ENCODE results near the gene PCDH17.
A peak's percentile ranks its signal among the peaks of the same experiment; 100 is the strongest.

Gene PCDH17

GRCh38 chr13:57631596-57632275 is at the start of gene PCDH17:
Gene PCDH17, plus strand, starts transcription at chr13:57631744. Its CDS starts 803 bp downstream, at chr13:57632547.
- no peak for DNase-seq

GRCh38 chr13:57582032-57582431 is 49.5 kb upstream of the PCDH17 start:
- DNase-seq, result no peak

DNA sequence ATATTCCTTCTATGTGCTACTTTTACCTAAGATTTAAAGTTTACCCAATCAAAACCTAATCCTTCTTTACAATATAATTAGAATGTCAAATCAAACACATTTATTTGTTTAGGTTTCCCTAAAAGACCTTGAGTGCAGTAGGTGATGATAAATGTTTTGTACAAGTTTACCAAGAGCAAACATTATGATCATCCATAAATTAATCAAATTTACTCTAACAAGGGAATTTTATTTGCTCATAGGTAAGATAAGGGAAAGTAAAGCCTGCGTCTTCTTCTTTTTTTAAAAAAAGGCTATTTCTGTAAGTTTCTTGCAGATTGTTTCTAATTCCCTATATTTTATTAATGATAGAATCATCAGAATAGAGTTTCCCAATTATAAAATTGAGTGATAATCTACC is 48.0 kb upstream of the PCDH17 start:
- DNase-seq, result no peak

DNA sequence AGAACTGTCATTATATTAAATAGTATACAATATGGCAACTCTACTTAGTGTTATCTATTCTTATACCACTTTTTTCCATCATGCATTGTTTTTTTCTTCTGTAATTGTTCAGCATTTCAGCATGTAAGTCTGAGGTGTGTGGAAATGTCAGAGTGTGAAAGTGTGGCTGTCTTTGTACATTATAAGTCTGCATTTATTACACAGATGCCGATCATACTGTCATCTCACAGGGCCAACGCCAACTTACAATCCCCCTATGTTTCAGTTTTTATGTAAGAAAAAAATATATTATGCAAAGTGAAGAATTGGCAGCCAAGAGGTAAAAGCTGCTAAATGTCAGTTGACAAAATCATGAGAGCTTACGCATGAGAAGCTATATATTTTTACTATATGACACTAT is 42.9 kb upstream of the PCDH17 start:
- DNase-seq, result no peak

DNA sequence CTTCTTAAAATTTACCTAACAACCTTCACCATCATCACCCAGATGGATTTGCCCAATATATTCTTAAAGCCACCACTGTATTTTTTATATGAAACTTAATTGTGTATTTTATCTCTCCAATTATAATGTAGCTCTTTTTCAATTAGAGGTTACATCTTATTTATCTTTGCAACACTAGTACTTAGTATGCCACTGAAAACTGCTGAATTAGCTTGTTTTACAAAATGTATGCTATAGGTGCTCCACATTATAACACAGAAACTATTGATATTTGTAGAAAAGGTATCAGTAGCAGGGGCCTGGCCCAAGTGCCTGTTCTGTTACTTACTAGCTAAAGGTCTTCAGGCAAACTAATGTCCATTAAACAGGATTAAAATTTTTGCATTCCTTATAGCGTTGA is 35.8 kb upstream of the PCDH17 start:
- DNase-seq, result no peak

DNA sequence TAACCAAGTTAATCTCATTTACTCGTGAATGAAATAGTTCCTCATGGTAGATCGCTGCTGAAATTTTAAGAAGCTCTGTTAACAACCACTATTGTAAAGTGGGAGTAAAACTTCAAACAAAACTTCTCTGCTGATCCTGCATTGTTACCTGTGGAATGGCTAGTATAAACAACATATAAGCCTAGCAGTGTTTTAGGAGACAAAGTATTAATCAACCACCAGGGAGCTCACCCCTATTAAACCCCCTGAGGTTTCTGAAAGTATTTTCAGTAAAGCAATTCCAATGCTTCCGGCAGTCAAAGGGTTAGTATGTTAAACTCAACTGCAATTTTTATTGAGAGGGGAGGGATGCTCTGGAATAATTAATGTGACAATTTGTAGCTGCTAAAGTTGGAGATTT is 30.0 kb upstream of the PCDH17 start:
- DNase-seq, result no peak

- no peak for DNase-seq
Observed at GRCh38 chr13:57604442-57604841, 27.1 kb upstream of the PCDH17 start.

GRCh38 chr13:57611969-57612368 is 19.6 kb upstream of the PCDH17 start:
- DNase-seq, result no peak

DNA sequence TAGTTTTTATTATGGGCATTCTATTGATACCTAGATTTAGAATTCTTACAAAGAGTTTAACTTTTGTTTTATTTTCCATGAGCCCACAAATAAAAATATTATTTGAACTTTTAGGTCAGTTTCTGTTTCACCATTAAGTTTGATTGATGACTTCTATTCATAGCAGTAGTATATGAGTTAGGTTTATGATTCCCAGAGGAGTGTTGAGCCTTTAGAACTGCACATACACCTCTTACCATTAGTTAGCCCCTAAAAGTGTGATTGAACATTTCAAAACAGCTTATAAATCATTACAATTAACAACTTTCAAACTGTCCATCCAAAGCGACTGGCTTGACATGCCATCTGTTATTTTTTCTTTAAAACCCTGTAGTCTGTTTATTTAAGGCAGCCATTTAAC is 19.0 kb upstream of the PCDH17 start:
- no peak for DNase-seq

- DNase-seq, result no peak
Observed at GRCh38 chr13:57624565-57625435, 6.7 kb upstream of the PCDH17 start.

DNA sequence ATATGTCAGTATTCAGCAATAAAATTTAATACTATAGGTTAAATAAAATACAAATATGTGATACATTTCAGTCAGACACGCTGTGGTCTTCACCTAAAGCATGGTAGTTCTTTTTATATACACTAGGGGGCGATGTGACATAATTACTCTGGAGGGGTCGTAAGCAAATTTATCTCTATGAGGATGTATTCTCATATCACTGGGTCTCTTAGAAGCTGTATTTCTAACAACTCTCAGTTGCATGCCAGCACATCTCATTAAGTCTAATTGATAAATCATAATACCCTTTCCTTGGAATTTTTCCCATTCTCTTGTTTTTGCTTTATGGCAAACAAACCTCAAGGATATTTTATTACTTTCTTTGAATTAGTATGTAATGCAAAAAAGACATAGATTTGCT is 3.9 kb upstream of the PCDH17 start:
- DNase-seq, result peak; percentile 6

GRCh38 chr13:57629391-57629804 is 2.1 kb upstream of the PCDH17 start:
- no peak for DNase-seq

DNA sequence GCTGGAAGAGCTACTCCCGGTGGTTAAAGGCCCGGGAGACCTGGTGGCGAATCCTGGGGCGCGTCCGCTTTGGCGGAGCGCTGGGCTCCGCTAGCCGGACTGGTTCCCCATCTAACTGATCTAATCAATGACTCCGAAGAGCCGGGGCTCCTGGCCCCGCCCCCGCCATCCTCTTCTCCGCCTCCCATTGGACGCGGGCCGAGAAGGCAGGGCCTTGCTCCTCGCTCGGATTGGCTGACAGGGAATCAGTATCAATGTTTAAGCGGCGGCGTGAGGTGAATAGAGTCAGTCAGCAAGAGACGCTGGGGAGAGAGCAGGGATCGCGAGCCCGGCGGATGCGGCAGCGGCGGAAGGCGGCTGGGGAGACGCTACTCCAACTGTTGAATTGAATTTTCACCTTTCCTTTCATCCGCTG is 1.7 kb upstream of the PCDH17 start:
- peak; percentile 65 for DNase-seq

DNA sequence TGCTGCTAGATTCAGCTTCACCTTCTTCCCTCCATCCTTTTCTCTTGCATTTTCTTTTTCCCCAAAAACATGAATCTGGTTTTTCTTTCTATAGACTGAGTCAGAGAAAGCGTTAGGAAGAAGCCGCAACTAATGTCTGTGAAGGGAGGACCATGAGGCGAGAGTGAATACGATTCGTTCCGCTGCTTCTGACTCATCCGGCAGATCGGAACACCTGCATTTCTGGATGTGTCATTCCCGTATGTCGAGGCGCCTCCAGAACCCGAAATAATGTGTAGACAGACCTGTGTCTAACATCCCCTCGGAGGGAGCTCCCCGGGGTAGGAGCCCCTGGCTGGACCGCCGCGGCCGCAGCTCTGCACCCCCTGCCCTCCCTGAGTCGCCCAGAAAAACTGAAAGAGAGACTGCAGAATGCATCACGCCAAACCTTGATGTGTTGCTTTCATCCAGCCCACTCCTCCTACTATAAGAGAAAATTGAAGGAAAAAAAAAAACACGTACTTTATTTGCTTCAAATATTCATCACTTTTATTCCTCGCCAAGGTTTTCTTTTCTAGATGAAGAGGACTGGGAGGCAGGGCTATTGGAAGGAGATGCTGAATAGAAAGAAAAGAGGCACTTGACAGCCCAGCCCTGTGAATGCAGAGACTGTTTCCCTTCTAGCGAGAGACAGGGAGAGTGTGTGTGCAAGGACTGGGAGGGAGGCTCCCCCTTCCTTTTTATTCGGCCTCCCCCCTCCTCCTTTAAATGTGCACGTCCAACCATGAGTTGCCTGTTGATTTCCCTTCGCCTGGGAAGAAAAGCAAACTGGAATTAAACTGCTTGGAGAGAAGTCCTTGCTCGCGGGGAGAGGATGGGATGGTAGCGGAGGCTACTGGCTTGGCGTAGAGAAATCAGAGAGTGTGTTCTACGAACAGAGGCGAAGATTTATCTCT is 616 bp upstream of the PCDH17 start:
- no peak for DNase-seq

- no peak for DNase-seq
Observed at GRCh38 chr13:57632276-57633140, 964 bp downstream of the PCDH17 start.

DNA sequence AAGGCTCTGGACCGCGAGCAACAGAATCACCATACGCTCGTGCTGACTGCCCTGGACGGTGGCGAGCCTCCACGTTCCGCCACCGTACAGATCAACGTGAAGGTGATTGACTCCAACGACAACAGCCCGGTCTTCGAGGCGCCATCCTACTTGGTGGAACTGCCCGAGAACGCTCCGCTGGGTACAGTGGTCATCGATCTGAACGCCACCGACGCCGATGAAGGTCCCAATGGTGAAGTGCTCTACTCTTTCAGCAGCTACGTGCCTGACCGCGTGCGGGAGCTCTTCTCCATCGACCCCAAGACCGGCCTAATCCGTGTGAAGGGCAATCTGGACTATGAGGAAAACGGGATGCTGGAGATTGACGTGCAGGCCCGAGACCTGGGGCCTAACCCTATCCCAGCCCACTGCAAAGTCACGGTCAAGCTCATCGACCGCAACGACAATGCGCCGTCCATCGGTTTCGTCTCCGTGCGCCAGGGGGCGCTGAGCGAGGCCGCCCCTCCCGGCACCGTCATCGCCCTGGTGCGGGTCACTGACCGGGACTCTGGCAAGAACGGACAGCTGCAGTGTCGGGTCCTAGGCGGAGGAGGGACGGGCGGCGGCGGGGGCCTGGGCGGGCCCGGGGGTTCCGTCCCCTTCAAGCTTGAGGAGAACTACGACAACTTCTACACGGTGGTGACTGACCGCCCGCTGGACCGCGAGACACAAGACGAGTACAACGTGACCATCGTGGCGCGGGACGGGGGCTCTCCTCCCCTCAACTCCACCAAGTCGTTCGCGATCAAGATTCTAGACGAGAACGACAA is 1.8 kb downstream of the PCDH17 start:
- no peak for DNase-seq

- no peak for DNase-seq
Observed at GRCh38 chr13:57633950-57634838, 2.6 kb downstream of the PCDH17 start.

GRCh38 chr13:57634839-57635165 is 3.3 kb downstream of the PCDH17 start:
- no peak for DNase-seq

DNA sequence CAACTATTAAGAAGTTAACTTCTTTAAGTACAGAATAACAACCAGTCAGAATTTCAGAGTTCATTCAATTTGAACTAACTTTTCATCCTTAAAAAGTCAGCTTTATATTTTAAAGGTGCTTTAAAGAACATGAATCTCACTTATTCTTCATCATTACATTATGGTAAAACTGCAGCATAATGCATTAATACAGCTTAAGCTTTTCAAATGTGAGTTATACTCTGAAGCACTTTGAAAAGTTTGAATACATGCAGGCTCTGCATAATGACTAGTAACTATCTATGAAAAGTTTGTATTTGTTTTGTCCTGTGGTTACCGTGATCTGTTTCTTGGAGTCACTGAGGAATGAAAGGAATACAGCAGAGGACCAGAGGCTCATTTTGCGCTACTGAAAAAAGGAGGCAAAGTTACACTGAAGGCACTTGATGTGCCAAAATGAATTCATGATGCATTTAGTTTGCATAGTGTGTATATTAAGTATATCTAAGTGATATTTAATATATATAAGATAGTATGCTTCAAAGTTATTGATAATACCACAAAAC is 4.1 kb downstream of the PCDH17 start:
- no peak for DNase-seq

DNA sequence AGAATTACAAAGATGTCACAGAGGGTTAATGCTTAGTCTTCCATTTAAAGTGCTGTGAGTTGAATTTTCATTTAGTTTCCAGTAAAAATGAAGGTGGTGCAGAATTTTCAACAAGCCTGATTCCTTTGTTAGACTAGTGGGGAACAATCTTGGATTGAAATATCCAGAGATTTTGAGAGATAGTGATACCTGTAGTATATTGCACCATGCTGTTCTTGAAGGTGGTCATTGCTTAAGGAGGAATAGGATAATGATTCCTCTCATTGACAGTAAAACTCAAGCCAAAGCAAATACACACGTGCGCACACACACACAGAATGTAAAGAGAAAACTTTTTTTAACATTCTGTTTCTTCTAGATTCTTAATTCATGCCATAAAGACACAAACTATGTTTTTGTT is 5.3 kb downstream of the PCDH17 start:
- no peak for DNase-seq

Measured in NCI-H1436 treated with DMSO at 0.1 percent for 48 hours (cell line).